ENCODE results near the gene NIM1K.
"Not testable (repeated sequence)": the region's sequence is repeated elsewhere in the genome, so short reads cannot be mapped to it uniquely, and the experiment has no call there.

NIM1K gene

GRCh38 chr5:43191740-43192557, at the start of gene NIM1K:
Gene NIM1K, plus strand, starts transcription at chr5:43192225. Its CDS starts 53,551 bp downstream, at chr5:43245776.
- intact Hi-C loops (cut with DNase I), result loop anchor here (1.0 to 5.0 kb wide), 2 partner anchors 71 to 120 kb away; partner anchors contain the start of gene HMGCS1
- peak; percentile 83 to 98 (median 90) for DNase-seq

GRCh38 chr5:43145071-43145470, 47.0 kb upstream of the NIM1K start:
- intact Hi-C loops (cut with DNase I), result no loop called here
- DNase-seq, result no peak

- DNase-seq, result no peak
- intact Hi-C loops (cut with DNase I), result no loop called here
Measured at GRCh38 chr5:43146958-43147357, 45.1 kb upstream of the NIM1K start.

- intact Hi-C loops (cut with DNase I), result no loop called here
- no peak for DNase-seq
Measured at GRCh38 chr5:43148417-43148816, 43.6 kb upstream of the NIM1K start.

GRCh38 chr5:43149231-43149630, 42.8 kb upstream of the NIM1K start:
- intact Hi-C loops (cut with DNase I), result no loop called here
- DNase-seq, result no peak

- intact Hi-C loops (cut with DNase I), result no loop called here
- DNase-seq, result no peak
Measured at GRCh38 chr5:43150075-43150474, 42.0 kb upstream of the NIM1K start.

- no peak for DNase-seq
- intact Hi-C loops (cut with DNase I), result no loop called here
Measured at GRCh38 chr5:43150748-43151147, 41.3 kb upstream of the NIM1K start.

- no peak for DNase-seq
- intact Hi-C loops (cut with DNase I), result no loop called here
Measured at GRCh38 chr5:43152946-43153345, 39.1 kb upstream of the NIM1K start.

- intact Hi-C loops (cut with DNase I), result no loop called here
- DNase-seq, result no peak
Measured at GRCh38 chr5:43154469-43154868, 37.6 kb upstream of the NIM1K start.

- no peak for DNase-seq
- intact Hi-C loops (cut with DNase I), result no loop called here
Measured at GRCh38 chr5:43155394-43156096, 36.5 kb upstream of the NIM1K start.

- intact Hi-C loops (cut with DNase I), result no loop called here
- no peak for DNase-seq
Measured at GRCh38 chr5:43156388-43156787, 35.6 kb upstream of the NIM1K start.

GRCh38 chr5:43157068-43157467, 35.0 kb upstream of the NIM1K start:
- DNase-seq, result no peak
- intact Hi-C loops (cut with DNase I), result no loop called here

GRCh38 chr5:43161244-43161643, 30.8 kb upstream of the NIM1K start:
- DNase-seq, result no peak
- intact Hi-C loops (cut with DNase I), result no loop called here

- intact Hi-C loops (cut with DNase I); DNase-seq: not testable (repeated sequence)
Measured at GRCh38 chr5:43164801-43165200, 27.2 kb upstream of the NIM1K start.

GRCh38 chr5:43165323-43165722, 26.7 kb upstream of the NIM1K start:
- no peak for DNase-seq
- intact Hi-C loops (cut with DNase I), result no loop called here

- intact Hi-C loops (cut with DNase I), result no loop called here
- DNase-seq, result no peak
Measured at GRCh38 chr5:43168175-43168574, 23.9 kb upstream of the NIM1K start.

- intact Hi-C loops (cut with DNase I), result no loop called here
Measured at GRCh38 chr5:43171451-43171850, 20.6 kb upstream of the NIM1K start.

GRCh38 chr5:43171926-43172325, 20.1 kb upstream of the NIM1K start:
- DNase-seq, result no peak
- intact Hi-C loops (cut with DNase I), result no loop called here

More at GRCh38 chr5:43171451-43171850, 20.6 kb upstream of the NIM1K start:
- DNase-seq, result no peak

- DNase-seq, result no peak
- intact Hi-C loops (cut with DNase I), result no loop called here
Measured at GRCh38 chr5:43172779-43173178, 19.2 kb upstream of the NIM1K start.

- intact Hi-C loops (cut with DNase I), result no loop called here
- DNase-seq, result no peak
Measured at GRCh38 chr5:43174586-43174985, 17.4 kb upstream of the NIM1K start.

GRCh38 chr5:43179836-43180235, 12.2 kb upstream of the NIM1K start:
- intact Hi-C loops (cut with DNase I), result no loop called here
- DNase-seq, result no peak

- no peak for DNase-seq
- intact Hi-C loops (cut with DNase I), result no loop called here
Measured at GRCh38 chr5:43182421-43182820, 9.6 kb upstream of the NIM1K start.
